PFSK-1 (cell line): ENCODE results near the gene MYCBP2.

Experiments used
- POLR2AphosphoS5 ChIP-seq: IDR thresholded peaks from 2 replicates; pipeline ENCODE4 v1.6.1; 2012; ENCODE audit warnings: low read depth, mild to moderate bottlenecking, control low read depth, low read length, moderate library complexity
- REST ChIP-seq, 2 experiments: IDR thresholded peaks; 2 replicates each; pipeline versions ENCODE4 v1.6.1 to v1.8.0; 2011 to 2012; ENCODE audit warnings: low read depth in 2 of 2, low read length in 2 of 2, control low read depth in 1 of 2, inconsistent platforms in 1 of 2, mild to moderate bottlenecking in 1 of 2, moderate library complexity in 1 of 2; ENCODE audit not compliant: insufficient read depth in 1 of 2
- SIN3A ChIP-seq: IDR thresholded peaks from 2 replicates; pipeline ENCODE4 v1.6.1; 2012; ENCODE audit warnings: mild to moderate bottlenecking, low read length, moderate library complexity, borderline replicate concordance; ENCODE audit not compliant: insufficient read depth

- TF ChIP-seq REST (IDR thresholded peaks at IDR 0.05; ENCODE audit: insufficient read depth in 1 of 2, low read depth in 2 of 2, low read length in 2 of 2) (no peak), SIN3A (no peak), POLR2AphosphoS5 (no peak)
Measured at GRCh38 chr13:77218274-77218673, 108.6 kb downstream of the MYCBP2 start.
